ENCODE results near the gene IFIT3. TPM values are rescaled to one million over a fixed set of nuclear protein-coding genes. Genes with fewer than 3 reads are reported as not detected.
"Not testable (repeated sequence)": the region's sequence is repeated elsewhere in the genome, so short reads cannot be mapped to it uniquely, and the experiment has no call there.

IFIT3 gene
- total RNA-seq, 1 donor = 90.2 TPM

DNA sequence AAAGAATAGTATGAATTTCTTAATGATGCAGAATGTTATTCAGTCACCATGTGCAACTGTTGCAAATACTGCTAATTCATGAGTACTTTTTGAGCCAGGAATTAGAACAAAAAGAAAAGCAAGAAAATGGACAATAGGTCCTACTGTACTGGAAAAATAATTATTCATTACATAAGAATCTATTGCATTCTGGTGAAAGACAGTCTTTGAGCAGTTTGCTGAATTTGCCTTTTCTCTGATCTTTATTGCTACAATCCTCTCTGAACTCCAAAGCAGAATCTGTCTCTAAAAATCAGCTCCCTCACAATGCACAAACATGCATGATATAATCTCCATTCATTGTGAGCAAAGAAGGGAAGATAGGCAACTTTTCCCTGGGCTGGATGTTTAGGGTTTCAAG, 13.1 kb upstream of the IFIT3 start:
- DNase-seq (ENCODE audit: low read depth) = no peak
- TF ChIP-seq, protein P1, sequence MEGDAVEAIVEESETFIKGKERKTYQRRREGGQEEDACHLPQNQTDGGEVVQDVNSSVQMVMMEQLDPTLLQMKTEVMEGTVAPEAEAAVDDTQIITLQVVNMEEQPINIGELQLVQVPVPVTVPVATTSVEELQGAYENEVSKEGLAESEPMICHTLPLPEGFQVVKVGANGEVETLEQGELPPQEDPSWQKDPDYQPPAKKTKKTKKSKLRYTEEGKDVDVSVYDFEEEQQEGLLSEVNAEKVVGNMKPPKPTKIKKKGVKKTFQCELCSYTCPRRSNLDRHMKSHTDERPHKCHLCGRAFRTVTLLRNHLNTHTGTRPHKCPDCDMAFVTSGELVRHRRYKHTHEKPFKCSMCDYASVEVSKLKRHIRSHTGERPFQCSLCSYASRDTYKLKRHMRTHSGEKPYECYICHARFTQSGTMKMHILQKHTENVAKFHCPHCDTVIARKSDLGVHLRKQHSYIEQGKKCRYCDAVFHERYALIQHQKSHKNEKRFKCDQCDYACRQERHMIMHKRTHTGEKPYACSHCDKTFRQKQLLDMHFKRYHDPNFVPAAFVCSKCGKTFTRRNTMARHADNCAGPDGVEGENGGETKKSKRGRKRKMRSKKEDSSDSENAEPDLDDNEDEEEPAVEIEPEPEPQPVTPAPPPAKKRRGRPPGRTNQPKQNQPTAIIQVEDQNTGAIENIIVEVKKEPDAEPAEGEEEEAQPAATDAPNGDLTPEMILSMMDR (IDR thresholded peaks at IDR 0.05; ENCODE audit: insufficient read depth, low read depth, low read length) = no peak
- H3K4me3 ChIP-seq (ENCODE audit: low read depth, low read length) = no peak overlapping the region

DNA sequence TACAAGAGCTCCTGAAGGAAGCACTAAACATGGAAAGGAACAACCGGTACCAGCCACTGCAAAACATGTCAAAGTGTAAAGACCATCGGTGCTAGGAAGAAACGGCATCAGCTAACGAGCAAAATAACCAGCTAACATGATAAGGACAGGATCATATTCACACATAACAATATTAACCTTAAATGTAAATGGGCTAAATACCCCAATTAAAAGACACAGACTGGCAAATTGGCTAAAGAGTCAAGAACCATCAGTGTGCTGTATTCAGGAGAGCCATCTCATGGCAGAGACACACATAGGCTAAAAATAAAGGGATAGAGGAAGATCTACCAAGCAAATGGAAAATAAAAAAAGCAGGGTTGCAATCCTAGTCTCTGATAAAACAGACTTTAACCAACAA, 9.8 kb upstream of the IFIT3 start:
- DNase-seq (ENCODE audit: low read depth) = not testable (repeated sequence)

GRCh38 chr10:89325081-89325480, 2.7 kb upstream of the IFIT3 start:
- not testable (repeated sequence) for H3K4me3 ChIP-seq (ENCODE audit: low read depth, low read length); DNase-seq (ENCODE audit: low read depth)

More for the DNA sequence above, 9.8 kb upstream of the IFIT3 start:
- H3K4me3 ChIP-seq (ENCODE audit: low read depth, low read length) = not testable (repeated sequence)

GRCh38 chr10:89325856-89326255, 1.9 kb upstream of the IFIT3 start:
- DNase-seq (ENCODE audit: low read depth) = peak; percentile 33
- H3K4me3 ChIP-seq (ENCODE audit: low read depth, low read length) = not testable (repeated sequence)

DNA sequence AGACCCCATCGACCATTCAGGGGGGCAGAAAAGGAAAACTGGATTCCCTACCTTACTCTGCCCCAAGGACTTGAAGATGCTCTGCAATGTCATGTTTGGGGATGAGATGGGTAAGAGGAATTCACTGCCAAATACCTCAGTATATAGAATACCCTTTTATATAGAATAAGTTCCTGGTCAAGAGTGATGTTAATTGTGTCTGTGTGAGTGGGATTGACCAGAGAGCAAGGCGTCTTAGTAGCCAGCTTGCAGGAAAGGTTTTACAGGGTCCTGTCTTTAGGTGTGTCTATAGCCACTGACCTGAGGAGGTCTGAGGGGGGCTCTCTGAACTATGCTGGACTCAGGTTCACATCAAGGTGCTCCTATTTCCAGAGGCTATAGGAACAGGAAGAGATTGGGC, 1.4 kb downstream of the IFIT3 start:
- no peak for DNase-seq (ENCODE audit: low read depth)
- TF ChIP-seq, protein P1 (IDR thresholded peaks at IDR 0.05; ENCODE audit: insufficient read depth, low read depth, low read length) = no peak
- H3K4me3 ChIP-seq (ENCODE audit: low read depth, low read length) = peak overlapping the region; percentile 35

- H3K4me3 ChIP-seq (ENCODE audit: low read depth, low read length) = not testable (repeated sequence)
- DNase-seq (ENCODE audit: low read depth) = peak; percentile 48
Observed at GRCh38 chr10:89330014-89330413, 2.2 kb downstream of the IFIT3 start.

GRCh38 chr10:89330537-89331212, 2.9 kb downstream of the IFIT3 start:
- H3K4me3 ChIP-seq (ENCODE audit: low read depth, low read length) = no peak overlapping the region
- DNase-seq (ENCODE audit: low read depth) = no peak
- TF ChIP-seq, protein P1 (IDR thresholded peaks at IDR 0.05; ENCODE audit: insufficient read depth, low read depth, low read length) = no peak

DNA sequence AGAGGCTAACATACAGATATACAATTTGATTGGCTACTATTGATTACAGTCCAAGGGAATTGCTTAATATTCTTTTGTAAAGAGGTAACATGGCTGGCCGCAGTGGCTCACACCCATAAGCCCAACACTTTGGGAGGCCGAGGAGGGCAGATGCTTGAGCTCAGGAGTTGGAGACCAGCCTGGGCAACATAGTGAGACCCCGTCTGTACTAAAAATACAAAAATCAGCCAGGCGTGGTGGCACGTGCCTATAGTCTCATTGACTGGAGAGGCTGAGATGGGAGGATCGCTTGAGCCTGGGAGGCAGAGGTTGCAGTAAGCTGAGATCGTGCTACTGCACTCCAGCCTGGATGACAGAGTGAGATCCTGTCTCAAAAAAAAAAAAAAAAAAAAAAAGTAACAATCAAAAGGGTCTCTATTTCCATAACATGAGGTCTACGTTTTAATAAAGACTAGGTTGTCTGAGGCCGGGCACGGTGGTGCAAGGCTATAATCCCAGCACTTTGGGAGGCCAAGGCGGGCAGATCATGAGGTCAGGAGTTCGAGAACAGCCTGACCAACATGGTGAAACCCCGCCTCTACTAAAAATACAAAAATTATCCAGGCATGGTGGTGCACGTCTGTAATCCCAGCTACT, 3.8 kb downstream of the IFIT3 start:
- not testable (repeated sequence) for DNase-seq (ENCODE audit: low read depth); H3K4me3 ChIP-seq (ENCODE audit: low read depth, low read length)

- H3K4me3 ChIP-seq (ENCODE audit: low read depth, low read length) = peak overlapping the region; percentile 62
- TF ChIP-seq, protein P1 (IDR thresholded peaks at IDR 0.05; ENCODE audit: insufficient read depth, low read depth, low read length) = no peak
- DNase-seq (ENCODE audit: low read depth) = peak; percentile 97
Observed at GRCh38 chr10:89332123-89332633, 4.4 kb downstream of the IFIT3 start.
